ENCODE results near the gene OSER1.
"Not testable (repeated sequence)": the region's sequence is repeated elsewhere in the genome, so short reads cannot be mapped to it uniquely, and the experiment has no call there.

The OSER1 gene

GRCh38 chr20:44204156-44204831 is 6.3 kb downstream of the OSER1 start:
- no peak for DNase-seq (ENCODE audit: extremely low read depth in 1 of 2, low read depth in 1 of 2)

- no peak for DNase-seq (ENCODE audit: extremely low read depth in 1 of 2, low read depth in 1 of 2)
Measured at GRCh38 chr20:44203161-44203560, 7.4 kb downstream of the OSER1 start.

- no peak for DNase-seq (ENCODE audit: extremely low read depth in 1 of 2, low read depth in 1 of 2)
Measured at GRCh38 chr20:44200983-44201382, 9.6 kb downstream of the OSER1 start.

- no peak for DNase-seq (ENCODE audit: extremely low read depth in 1 of 2, low read depth in 1 of 2)
Measured at GRCh38 chr20:44200371-44200770, 10.2 kb downstream of the OSER1 start.

GRCh38 chr20:44199877-44200276 is 10.7 kb downstream of the OSER1 start:
- DNase-seq (ENCODE audit: extremely low read depth in 1 of 2, low read depth in 1 of 2) = no peak

- DNase-seq (ENCODE audit: extremely low read depth in 1 of 2, low read depth in 1 of 2) = no peak
Measured at GRCh38 chr20:44198872-44199271, 11.7 kb downstream of the OSER1 start.

GRCh38 chr20:44196271-44196670 is 14.3 kb downstream of the OSER1 start:
- no peak for DNase-seq (ENCODE audit: extremely low read depth in 1 of 2, low read depth in 1 of 2)

GRCh38 chr20:44195605-44196004 is 15.0 kb downstream of the OSER1 start:
- no peak for DNase-seq (ENCODE audit: extremely low read depth in 1 of 2, low read depth in 1 of 2)

- no peak for DNase-seq (ENCODE audit: extremely low read depth in 1 of 2, low read depth in 1 of 2)
Measured at GRCh38 chr20:44193801-44194200, 16.8 kb downstream of the OSER1 start.

GRCh38 chr20:44191640-44192039 is 18.9 kb downstream of the OSER1 start:
- not testable (repeated sequence) for DNase-seq (ENCODE audit: extremely low read depth in 1 of 2, low read depth in 1 of 2)

GRCh38 chr20:44190197-44190852 is 20.2 kb downstream of the OSER1 start:
- DNase-seq (ENCODE audit: extremely low read depth in 1 of 2, low read depth in 1 of 2) = not testable (repeated sequence)

GRCh38 chr20:44188752-44189151 is 21.8 kb downstream of the OSER1 start:
- DNase-seq (ENCODE audit: extremely low read depth in 1 of 2, low read depth in 1 of 2) = no peak

- no peak for DNase-seq (ENCODE audit: extremely low read depth in 1 of 2, low read depth in 1 of 2)
Measured at GRCh38 chr20:44187772-44188709, 22.5 kb downstream of the OSER1 start.

- no peak for DNase-seq (ENCODE audit: extremely low read depth in 1 of 2, low read depth in 1 of 2)
Measured at GRCh38 chr20:44187054-44187771, 23.4 kb downstream of the OSER1 start, which contains the start of gene JPH2. Gene JPH2 (minus strand): TSS chr20:44187188. CDS start chr20:44186705, 483 bp downstream.

GRCh38 chr20:44186674-44187053 is 23.9 kb downstream of the OSER1 start:
- no peak for DNase-seq (ENCODE audit: extremely low read depth in 1 of 2, low read depth in 1 of 2)

- DNase-seq (ENCODE audit: extremely low read depth in 1 of 2, low read depth in 1 of 2) = no peak
Measured at GRCh38 chr20:44186201-44186600, 24.4 kb downstream of the OSER1 start.

GRCh38 chr20:44185574-44185973 is 25.0 kb downstream of the OSER1 start:
- no peak for DNase-seq (ENCODE audit: extremely low read depth in 1 of 2, low read depth in 1 of 2)

GRCh38 chr20:44183282-44183681 is 27.3 kb downstream of the OSER1 start:
- no peak for DNase-seq (ENCODE audit: extremely low read depth in 1 of 2, low read depth in 1 of 2)

GRCh38 chr20:44182863-44183262 is 27.7 kb downstream of the OSER1 start:
- no peak for DNase-seq (ENCODE audit: extremely low read depth in 1 of 2, low read depth in 1 of 2)

- DNase-seq (ENCODE audit: extremely low read depth in 1 of 2, low read depth in 1 of 2) = no peak
Measured at GRCh38 chr20:44182135-44182765, 28.3 kb downstream of the OSER1 start.
